Measurements from ENCODE around the gene KLRD1.
"Not testable (repeated sequence)": the region's sequence is repeated elsewhere in the genome, so short reads cannot be mapped to it uniquely, and the experiment has no call there.

The KLRD1 gene

DNA sequence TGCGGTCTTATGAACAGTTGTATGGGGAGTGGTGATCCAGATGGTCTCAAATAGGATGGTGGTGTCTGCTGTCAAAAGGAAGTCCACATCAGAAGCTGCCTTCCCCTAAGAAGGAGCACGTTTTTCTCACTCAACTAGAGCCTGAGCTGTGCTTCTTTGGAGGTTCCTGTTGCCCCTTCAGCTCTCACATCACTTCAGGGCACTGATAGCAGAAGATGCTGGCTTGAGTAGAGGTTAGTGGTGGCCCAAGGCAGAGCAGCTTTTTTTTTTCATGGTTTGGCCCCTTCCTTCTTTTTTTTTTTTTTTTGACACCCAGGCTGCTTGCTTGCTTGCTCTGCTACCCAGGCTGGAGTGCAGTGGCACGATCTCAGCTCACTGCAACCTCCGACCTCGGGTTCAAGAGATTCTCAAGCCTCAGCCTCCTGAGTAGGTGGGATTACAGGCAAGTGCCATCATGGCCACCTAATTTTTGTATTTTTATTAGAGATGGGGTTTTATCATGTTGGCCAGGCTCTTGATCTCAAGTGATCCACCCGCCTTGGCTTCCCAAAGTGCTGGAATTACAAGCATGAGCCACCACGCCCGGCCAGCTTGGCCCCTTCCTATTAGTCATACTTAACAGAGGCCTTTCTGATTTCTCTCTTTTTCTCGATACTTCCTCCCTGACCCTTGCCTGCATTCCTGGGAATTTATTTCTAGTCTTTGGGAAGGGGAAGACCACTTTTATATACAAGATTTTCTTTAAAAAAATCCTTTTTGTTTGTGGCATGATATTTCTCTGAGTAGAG lies 31.6 kb downstream of the KLRD1 start:
- no peak for DNase-seq

- DNase-seq, result not testable (repeated sequence)
Measured at GRCh38 chr12:10340946-10341345, 33.3 kb downstream of the KLRD1 start.

DNA sequence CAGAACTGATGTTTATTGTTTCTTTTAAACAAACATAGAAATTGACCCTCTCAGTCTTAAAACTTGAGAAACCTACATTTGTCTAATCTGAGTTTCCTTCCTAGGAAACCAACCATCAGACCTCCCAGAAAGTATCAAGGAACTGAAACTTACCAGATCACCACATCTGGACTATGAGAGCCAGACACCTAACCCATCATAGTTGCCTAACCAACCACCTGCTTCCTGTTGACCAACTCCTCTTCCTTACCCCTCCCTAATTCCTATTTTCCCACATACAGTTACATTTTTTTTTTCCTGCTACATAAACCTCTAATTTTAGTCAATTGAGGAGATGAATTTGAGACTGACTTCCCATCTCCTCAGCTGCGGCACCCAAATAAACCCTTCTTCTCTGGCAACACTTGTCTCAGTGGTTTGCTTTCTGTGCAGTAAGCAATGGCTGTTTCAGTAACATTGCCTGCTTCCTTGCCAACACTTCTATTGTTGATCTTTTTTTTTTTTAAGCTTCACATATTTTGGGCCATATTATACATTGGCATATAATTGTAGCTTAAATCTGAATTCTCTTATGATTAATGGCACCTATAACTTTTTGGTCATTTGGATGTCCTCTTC lies 34.3 kb downstream of the KLRD1 start:
- no peak for DNase-seq

GRCh38 chr12:10351457-10351856 lies 43.8 kb downstream of the KLRD1 start:
- not testable (repeated sequence) for DNase-seq

- no peak for DNase-seq
Measured at GRCh38 chr12:10354071-10354470, 46.4 kb downstream of the KLRD1 start.

- no peak for DNase-seq
Measured at GRCh38 chr12:10354502-10354901, 46.8 kb downstream of the KLRD1 start.

DNA sequence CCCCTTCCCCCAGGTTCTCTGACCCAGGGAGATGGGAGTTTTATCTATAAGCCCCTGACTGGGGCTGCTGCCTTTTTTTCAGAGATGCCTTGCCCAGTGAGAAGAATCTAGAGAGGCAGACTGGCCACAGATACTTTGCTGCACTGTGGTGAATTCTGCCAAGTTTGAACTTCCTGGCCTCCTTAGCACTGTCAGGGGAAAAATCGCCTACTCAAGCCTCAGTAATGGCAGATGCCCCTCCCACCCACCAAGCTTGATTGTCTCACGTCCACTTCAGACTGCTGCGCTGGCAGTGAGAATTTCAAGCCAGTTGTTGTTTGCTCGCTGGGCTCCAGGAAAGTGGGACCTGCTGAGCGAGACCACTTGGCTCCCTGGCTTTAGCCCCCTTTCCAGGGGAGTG lies 50.5 kb downstream of the KLRD1 start:
- DNase-seq, result no peak

GRCh38 chr12:10358969-10359368 lies 51.3 kb downstream of the KLRD1 start:
- DNase-seq, result no peak

DNA sequence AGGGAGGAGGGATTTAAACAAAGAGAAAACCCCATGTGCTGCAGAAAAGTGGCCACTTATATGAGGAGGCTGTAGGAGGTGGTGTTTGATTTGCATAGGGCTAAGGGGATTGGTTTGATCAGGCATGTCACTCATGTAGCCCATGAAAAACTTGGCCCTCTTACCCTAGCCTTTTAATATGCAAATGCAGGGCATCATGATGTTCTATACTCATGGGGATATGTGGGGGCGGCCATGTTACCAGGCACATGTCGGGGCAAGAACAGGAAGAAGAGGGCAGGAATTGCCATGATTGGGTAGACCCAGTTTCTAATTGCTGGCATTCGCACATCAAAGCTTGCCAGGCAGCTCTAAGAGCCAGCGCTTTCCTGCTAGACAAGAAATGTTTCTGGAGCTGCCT lies 53.4 kb downstream of the KLRD1 start:
- no peak for DNase-seq

- no peak for DNase-seq
Measured at GRCh38 chr12:10361622-10362021, 54.0 kb downstream of the KLRD1 start.

GRCh38 chr12:10362325-10362724 lies 54.7 kb downstream of the KLRD1 start:
- DNase-seq, result no peak

DNA sequence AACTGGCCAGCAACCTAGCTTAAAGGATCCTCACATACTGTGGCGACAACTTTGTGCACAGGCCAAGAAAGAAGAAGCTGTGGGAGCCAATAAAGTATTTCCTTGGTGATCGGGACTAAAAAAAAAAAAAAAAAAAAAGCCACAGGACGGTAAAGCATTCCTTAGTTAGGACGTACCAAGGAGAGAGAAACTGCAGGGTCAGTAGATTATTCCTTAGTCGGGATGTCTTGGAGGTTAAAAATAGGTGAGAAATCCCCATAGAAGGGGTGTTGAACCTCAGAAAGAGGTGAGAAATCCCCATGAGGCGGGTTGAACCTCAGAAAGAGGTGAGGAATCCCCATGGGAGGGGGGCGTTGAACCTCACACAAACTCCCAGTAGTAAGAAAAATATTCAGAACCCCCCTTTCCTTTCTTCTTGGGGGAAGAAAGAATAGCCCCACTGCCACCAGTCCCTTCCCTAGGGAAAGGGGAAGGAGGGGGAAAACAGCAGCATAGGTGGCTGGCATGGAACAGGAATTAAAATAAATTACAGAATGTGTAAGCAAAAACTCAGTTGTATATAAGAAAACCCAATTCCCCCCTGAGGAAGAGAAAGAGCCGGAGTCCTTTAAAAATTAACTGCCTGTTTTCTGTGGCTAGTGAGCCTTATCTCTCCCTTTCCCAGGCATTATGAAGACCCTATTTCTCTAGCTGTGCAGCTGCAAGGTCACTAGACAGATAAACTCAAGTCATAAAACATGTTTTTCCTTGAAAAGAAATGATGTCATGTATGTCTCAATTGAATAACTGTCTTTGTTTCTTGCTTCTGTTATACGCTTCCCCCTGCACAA lies 55.4 kb downstream of the KLRD1 start:
- DNase-seq, result no peak

- no peak for DNase-seq
Measured at GRCh38 chr12:10363658-10363913, 55.9 kb downstream of the KLRD1 start.

DNA sequence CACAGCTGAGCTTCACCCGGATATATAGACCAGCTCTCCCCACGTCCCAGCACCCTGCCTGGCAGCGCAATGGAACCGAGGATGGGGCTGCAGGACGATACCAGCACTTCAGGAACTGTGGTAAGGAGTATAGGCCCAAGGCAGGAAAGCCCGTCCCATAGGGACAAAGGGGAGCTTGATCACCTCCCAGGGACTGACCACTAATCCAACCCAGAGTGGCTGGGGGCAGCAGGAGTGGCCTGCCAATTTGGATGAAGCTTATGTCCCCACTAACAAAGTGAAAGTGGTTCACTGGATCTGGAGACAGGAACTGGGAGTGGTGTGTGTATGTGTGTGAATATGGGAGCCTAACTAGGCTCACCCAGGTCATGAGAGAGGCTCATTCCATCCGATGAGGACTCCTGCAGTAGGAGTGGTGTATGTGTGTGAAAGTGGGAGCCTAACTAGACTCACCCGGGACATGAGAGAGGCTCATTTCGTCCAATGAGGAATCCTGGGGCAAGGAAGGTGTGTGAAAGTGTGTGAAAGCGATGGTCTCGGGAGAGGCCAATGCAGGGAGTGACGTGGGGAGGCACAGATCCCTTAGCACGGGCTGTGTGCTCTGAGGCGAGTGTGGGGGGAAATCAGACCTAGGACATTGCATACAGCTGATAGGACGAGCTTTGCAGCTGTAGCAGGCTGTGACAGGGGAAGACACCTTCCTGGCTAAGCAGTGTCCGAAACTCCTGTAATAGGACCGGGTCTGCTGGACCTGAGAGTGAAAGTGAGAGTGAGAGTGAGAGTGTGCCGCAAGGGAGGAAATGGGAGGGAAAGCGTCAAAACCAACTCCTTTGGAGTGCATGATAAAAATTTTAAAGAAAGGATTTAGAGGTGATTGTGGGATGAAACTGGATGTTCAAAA lies 56.5 kb downstream of the KLRD1 start:
- DNase-seq, result peak; percentile 52

DNA sequence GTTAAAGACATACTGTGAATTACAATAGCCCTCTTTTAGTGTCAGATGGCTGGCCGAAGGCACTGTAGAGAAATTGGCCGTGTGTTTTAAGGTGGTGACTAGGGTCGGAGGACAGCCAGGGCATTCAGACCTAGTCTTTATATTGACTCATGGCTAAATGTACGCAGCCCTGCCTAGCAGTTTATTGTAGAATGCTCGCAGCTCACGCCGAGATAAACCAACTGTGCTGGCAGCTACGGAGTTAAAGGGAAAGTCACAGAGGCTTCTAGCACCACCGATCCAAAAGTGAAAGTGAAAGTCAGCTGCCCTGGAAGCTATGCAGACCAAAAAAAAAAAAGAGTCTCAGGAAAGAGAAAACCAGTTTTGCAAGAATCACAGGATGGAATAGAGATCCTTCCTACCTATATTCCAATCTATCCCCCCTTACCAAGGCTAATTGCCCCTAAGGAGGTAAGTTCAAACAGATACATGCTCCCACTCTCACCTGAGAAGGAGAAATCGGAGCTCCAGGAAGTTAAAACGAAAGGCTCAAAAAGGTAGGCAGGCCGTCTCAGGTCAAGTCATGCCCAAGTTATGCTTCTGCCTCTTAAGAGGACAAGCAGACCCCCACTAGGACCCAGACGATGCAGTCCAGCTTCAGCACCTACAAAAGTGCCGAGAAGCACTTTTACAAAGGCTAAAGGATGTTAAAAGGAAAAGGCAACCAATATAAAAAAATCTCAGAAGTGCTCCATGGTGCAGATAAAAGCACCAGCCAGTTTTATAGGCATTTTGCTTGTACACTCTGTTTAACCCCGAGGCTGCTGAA lies 57.3 kb downstream of the KLRD1 start:
- peak; percentile 74 for DNase-seq

DNA sequence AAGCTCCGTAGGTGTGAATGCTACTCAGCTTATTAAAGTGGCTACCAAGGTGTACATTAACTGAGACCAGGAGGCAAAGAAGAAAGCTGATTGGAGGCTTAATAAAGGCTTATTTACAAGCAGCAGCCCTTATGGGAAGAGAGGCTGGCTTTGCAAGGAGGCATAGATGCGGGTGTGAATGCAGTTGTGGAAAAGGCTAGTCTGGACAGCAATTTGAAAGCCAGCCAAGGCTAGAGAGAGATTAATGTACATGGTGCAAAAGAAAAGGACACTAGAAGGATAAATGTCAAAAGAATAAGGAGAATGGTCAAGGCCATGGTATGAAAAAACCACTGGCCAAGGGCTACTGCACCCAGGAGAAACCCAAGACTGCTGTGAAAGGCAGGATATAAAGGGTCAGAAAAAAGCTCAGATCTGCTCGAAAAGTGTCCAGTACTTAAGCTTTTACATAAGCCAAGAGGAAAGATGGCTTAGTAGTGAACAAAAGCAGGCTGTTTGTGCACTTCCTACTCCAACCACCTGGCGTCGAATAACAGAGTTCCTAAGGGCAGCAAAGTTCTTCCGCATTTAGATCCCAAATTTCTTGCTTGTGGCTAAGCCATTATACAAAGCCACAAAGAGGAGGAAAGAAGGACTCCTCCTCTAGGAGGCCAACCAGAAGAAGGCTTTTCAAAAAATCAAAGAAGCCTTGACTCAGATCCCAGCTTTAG lies 58.2 kb downstream of the KLRD1 start:
- no peak for DNase-seq

- no peak for DNase-seq
Measured at GRCh38 chr12:10366875-10367274, 59.2 kb downstream of the KLRD1 start.

DNA sequence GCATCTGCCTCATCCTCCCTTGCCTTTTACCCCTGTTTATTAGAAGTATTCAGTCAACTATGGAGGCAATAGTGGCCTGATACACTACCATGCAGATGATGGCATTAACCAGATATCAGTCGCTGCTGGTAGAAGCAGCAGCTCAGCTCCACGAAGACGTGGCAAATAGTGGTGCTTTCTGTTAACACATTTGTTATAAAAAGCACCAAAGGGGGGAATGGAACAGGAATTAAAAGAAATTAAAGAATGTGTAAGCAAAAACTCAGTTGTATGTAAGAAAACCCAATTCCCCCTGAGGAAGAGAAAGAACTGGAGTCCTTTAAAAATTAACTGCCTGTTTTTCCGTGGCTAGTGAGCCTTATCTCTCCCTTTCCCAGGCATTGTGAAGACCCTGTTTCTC lies 60.0 kb downstream of the KLRD1 start:
- DNase-seq, result not testable (repeated sequence)

GRCh38 chr12:10368206-10369171 lies 60.8 kb downstream of the KLRD1 start:
- DNase-seq, result no peak

Data from left hindlimb (tissue), 1 donor.